ENCODE results near the gene PIK3C2B. TPM values are rescaled to one million over a fixed set of nuclear protein-coding genes. Genes with fewer than 3 reads are reported as not detected.
"Not testable (repeated sequence)": the region's sequence is repeated elsewhere in the genome, so short reads cannot be mapped to it uniquely, and the experiment has no call there.

PIK3C2B gene
- total RNA-seq, 1 experiment from 2014 or later, result 52.4 TPM

- intact Hi-C loops (cut with micrococcal nuclease; ENCODE audit: unreplicated experiment), result no loop called here
Measured at GRCh38 chr1:204487256-204487615, 7.4 kb downstream of the PIK3C2B start.

GRCh38 chr1:204486513-204487255, 7.9 kb downstream of the PIK3C2B start:
- H3K27ac ChIP-seq; H3K9me3 ChIP-seq (ENCODE audit: insufficient read depth, low read depth); BruUV-seq (replicated peaks); H3K27me3 ChIP-seq (ENCODE audit: insufficient read depth, low read depth); H3K9me2 ChIP-seq (ENCODE audit: insufficient read depth); H3K4me3 ChIP-seq; H3F3A ChIP-seq (ENCODE audit: insufficient read depth, low read depth); CTCF ChIA-PET; H2AFZ ChIP-seq; intact Hi-C loops (cut with micrococcal nuclease; ENCODE audit: unreplicated experiment): not testable (repeated sequence)
- Histone ChIP-seq H3K4me2 (peak overlapping the region; percentile 33), H3K79me2 (ENCODE audit: low read depth) (peaks cover 100% of the 10 kb centered on the region), H3K36me3 (ENCODE audit: low read depth) (peaks cover 27% of the 10 kb centered on the region; the same call in 1 of the 2 replicates), H3K4me1 (replicated peaks; ENCODE audit: insufficient read depth) (peaks cover 63% of the 10 kb centered on the region), H4K20me1 (ENCODE audit: insufficient read depth) (peaks cover 19% of the 10 kb centered on the region; the same call in 1 of the 2 replicates)
- POLR2A ChIA-PET (ENCODE audit: unreplicated experiment), result interaction anchor here (0.6 kb wide), 2 partner anchors 18 to 95 kb away, joined by 6 to 7 read pairs; no protein-coding TSS in a partner anchor
- peak in 1 of 2 experiments; percentile 52 for DNase-seq

More at GRCh38 chr1:204487256-204487615, 7.4 kb downstream of the PIK3C2B start:
- H3K4me3 ChIP-seq, result no peak overlapping the region
- H3K4me1 ChIP-seq (replicated peaks; ENCODE audit: insufficient read depth), result peaks cover 66% of the 10 kb centered on the region
- no peaks in the 10 kb centered on the region for H3K9me3 ChIP-seq (ENCODE audit: insufficient read depth, low read depth)
- H3K4me2 ChIP-seq, result no peak overlapping the region
- H4K20me1 ChIP-seq (ENCODE audit: insufficient read depth), result peaks cover 18% of the 10 kb centered on the region; the same call in 1 of the 2 replicates
- H3K9me2 ChIP-seq (ENCODE audit: insufficient read depth), result no peaks in the 10 kb centered on the region
- H3K36me3 ChIP-seq (ENCODE audit: low read depth), result peaks cover 27% of the 10 kb centered on the region; the same call in 1 of the 2 replicates
- BruUV-seq (replicated peaks), result no TSS peak
- TF ChIP-seq EZH2 (IDR thresholded peaks at IDR 0.05; ENCODE audit: low read depth), result no peak
- no peak for TF ChIP-seq CTCF (conservative IDR thresholded peaks at IDR 0.05)
- H3K27ac ChIP-seq, result no peak overlapping the region
- H3K27me3 ChIP-seq (ENCODE audit: insufficient read depth, low read depth), result no peaks in the 10 kb centered on the region
- no peak overlapping the region for H2AFZ ChIP-seq
- ChIA-PET POLR2A (ENCODE audit: unreplicated experiment) (interaction anchor here (0.6 kb wide), 1 partner anchor 17 kb away, joined by 6 read pairs; no protein-coding TSS in a partner anchor), CTCF (no interaction called here)
- no peak for DNase-seq
- H3K79me2 ChIP-seq (ENCODE audit: low read depth), result peaks cover 100% of the 10 kb centered on the region
- H3F3A ChIP-seq (ENCODE audit: insufficient read depth, low read depth), result peaks cover 10% of the 10 kb centered on the region; the same call in 1 of the 2 replicates

GRCh38 chr1:204483791-204484190, 10.8 kb downstream of the PIK3C2B start:
- H3F3A ChIP-seq (ENCODE audit: insufficient read depth, low read depth), result peaks cover 13% of the 10 kb centered on the region; the same call in 1 of the 2 replicates
- CTCF ChIA-PET, result interaction anchor here (0.6 kb wide), 1 partner anchor 70 kb away, joined by 3 read pairs; no protein-coding TSS in a partner anchor
- peaks cover 12% of the 10 kb centered on the region; the same call in 1 of the 2 replicates for H3K36me3 ChIP-seq (ENCODE audit: low read depth)
- H3K4me2 ChIP-seq, result no peak overlapping the region
- H2AFZ ChIP-seq, result no peak overlapping the region
- DNase-seq, result no peak
- H3K79me2 ChIP-seq (ENCODE audit: low read depth), result peaks cover 100% of the 10 kb centered on the region
- H3K27me3 ChIP-seq (ENCODE audit: insufficient read depth, low read depth), result no peaks in the 10 kb centered on the region
- H3K4me3 ChIP-seq, result no peak overlapping the region
- H3K27ac ChIP-seq, result no peak overlapping the region
- no peaks in the 10 kb centered on the region for H3K9me2 ChIP-seq (ENCODE audit: insufficient read depth)
- BruUV-seq (replicated peaks), result no TSS peak
- POLR2A ChIA-PET (ENCODE audit: unreplicated experiment), result interaction anchor here (0.6 kb wide), 1 partner anchor 67 kb away, joined by 3 read pairs; no protein-coding TSS in a partner anchor
- H4K20me1 ChIP-seq (ENCODE audit: insufficient read depth), result peaks cover 40% of the 10 kb centered on the region
- no peaks in the 10 kb centered on the region for H3K9me3 ChIP-seq (ENCODE audit: insufficient read depth, low read depth)
- H3K4me1 ChIP-seq (replicated peaks; ENCODE audit: insufficient read depth), result peaks cover 76% of the 10 kb centered on the region
- TF ChIP-seq CTCF (conservative IDR thresholded peaks at IDR 0.05) (no peak), EZH2 (IDR thresholded peaks at IDR 0.05; ENCODE audit: low read depth) (no peak)
- intact Hi-C loops (cut with micrococcal nuclease; ENCODE audit: unreplicated experiment), result no loop called here

Data from PC-9 (cell line).